ENCODE measurements around the gene PCBP2.

GRCh38 chr12:53492830-53493609 lies 41.1 kb downstream of the PCBP2 start:
- TF ChIP-seq CTCF (IDR thresholded peaks at IDR 0.05 in 2 of 3, conservative IDR thresholded peaks at IDR 0.05 in 1 of 3; ENCODE audit: control insufficient read depth in 2 of 3, extremely low read depth in 1 of 3, insufficient read depth in 1 of 3, low read depth in 3 of 3, low read length in 3 of 3) (no peak), MXI1 (IDR thresholded peaks at IDR 0.05; ENCODE audit: low read depth, low read length) (peak; percentile 87), ZBED1 (IDR thresholded peaks at IDR 0.05; ENCODE audit: borderline replicate concordance) (no peak)

Measured in GM12878 (cell line).